ENCODE data around the gene TRIM14. TPM values are rescaled to one million over a fixed set of nuclear protein-coding genes. Genes with fewer than 3 reads are reported as not detected.
A peak's percentile ranks its signal among the peaks of the same experiment; 100 is the strongest.
"Not testable (repeated sequence)": the region's sequence is repeated elsewhere in the genome, so short reads cannot be mapped to it uniquely, and the experiment has no call there.

The TRIM14 gene
- total RNA-seq, 2 donors from 2014 or later, result 2.1 to 4.9 TPM

- intact Hi-C loops (cut with DNase I), result no loop called here
- 93 to 97% methylated on average over 8 to 12 of the region's 12 CpGs for WGBS, 2 donors
- no peak for DNase-seq
These were observed 38.2 kb downstream of the TRIM14 start for GRCh38 chr9:98080780-98081179.

DNA sequence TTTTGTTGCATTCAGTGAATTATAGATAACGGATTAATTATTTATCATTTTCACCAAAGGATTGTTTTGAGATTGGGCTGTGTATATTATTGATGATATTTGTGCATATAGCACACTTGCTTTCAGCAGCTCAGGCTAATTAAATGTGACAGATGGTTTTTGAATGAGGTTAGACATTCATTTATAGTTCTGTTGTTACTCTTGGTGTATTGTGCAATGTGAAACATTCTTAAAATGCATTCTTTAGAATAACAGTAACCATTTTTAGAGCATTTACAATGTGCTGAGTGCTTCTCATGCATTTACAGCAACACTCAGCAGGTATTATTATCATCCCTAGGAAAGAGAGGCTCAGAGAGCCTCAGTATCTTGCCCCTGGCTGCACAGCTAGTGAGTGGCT is 38.7 kb downstream of the TRIM14 start:
- Histone ChIP-seq H3K4me3 (no peak overlapping the region), H3K4me1 (peaks cover under 1% of the 10 kb centered on the region), H3K9me3 (no peaks in the 10 kb centered on the region), H3K36me3 (replicated peaks in 1 of 2; ENCODE audit: insufficient read depth in 1 of 2, low read depth in 2 of 2) (peaks cover 0 to 27% of the 10 kb centered on the region in 2 donors), H3K27me3 (no peaks in the 10 kb centered on the region), H3K27ac (no peak overlapping the region)
- DNase-seq (no peak), ATAC-seq (no peak)
- intact Hi-C loops (cut with DNase I), result no loop called here
- WGBS, 2 donors, result 92 to 95% methylated on average over 1 of the region's 1 CpG
- TF ChIP-seq POLR2A (IDR thresholded peaks at IDR 0.05), result no peak
- TF ChIP-seq, protein P1, sequence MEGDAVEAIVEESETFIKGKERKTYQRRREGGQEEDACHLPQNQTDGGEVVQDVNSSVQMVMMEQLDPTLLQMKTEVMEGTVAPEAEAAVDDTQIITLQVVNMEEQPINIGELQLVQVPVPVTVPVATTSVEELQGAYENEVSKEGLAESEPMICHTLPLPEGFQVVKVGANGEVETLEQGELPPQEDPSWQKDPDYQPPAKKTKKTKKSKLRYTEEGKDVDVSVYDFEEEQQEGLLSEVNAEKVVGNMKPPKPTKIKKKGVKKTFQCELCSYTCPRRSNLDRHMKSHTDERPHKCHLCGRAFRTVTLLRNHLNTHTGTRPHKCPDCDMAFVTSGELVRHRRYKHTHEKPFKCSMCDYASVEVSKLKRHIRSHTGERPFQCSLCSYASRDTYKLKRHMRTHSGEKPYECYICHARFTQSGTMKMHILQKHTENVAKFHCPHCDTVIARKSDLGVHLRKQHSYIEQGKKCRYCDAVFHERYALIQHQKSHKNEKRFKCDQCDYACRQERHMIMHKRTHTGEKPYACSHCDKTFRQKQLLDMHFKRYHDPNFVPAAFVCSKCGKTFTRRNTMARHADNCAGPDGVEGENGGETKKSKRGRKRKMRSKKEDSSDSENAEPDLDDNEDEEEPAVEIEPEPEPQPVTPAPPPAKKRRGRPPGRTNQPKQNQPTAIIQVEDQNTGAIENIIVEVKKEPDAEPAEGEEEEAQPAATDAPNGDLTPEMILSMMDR (IDR thresholded peaks at IDR 0.05), result no peak

More at GRCh38 chr9:98080780-98081179, 38.2 kb downstream of the TRIM14 start:
- Histone ChIP-seq H3K36me3 (replicated peaks in 1 of 2; ENCODE audit: insufficient read depth in 1 of 2, low read depth in 2 of 2) (peaks cover 0 to 27% of the 10 kb centered on the region in 2 donors), H3K4me3 (no peak overlapping the region), H3K27ac (no peak overlapping the region), H3K27me3 (no peaks in the 10 kb centered on the region), H3K9me3 (no peaks in the 10 kb centered on the region), H3K4me1 (no peaks in the 10 kb centered on the region)
- no peak for TF ChIP-seq POLR2A (IDR thresholded peaks at IDR 0.05)
- TF ChIP-seq, protein P1 (IDR thresholded peaks at IDR 0.05), result no peak
- ATAC-seq, result no peak

GRCh38 chr9:98078895-98079294 is 40.1 kb downstream of the TRIM14 start:
- no peaks in the 10 kb centered on the region for H3K27me3 ChIP-seq
- 71 to 76% methylated on average over 5 of the region's 5 CpGs for WGBS, 2 donors
- TF ChIP-seq, protein P1 (IDR thresholded peaks at IDR 0.05), result no peak
- no peak for TF ChIP-seq POLR2A (IDR thresholded peaks at IDR 0.05)
- intact Hi-C loops (cut with DNase I), result no loop called here
- H3K4me1 ChIP-seq, result peaks cover 15% of the 10 kb centered on the region
- peaks cover 0 to 27% of the 10 kb centered on the region in 2 donors for H3K36me3 ChIP-seq (replicated peaks in 1 of 2; ENCODE audit: insufficient read depth in 1 of 2, low read depth in 2 of 2)
- H3K4me3 ChIP-seq, result no peak overlapping the region
- H3K9me3 ChIP-seq, result no peaks in the 10 kb centered on the region
- ATAC-seq (no peak), DNase-seq (no peak)
- no peak overlapping the region for H3K27ac ChIP-seq

GRCh38 chr9:98076514-98076890 is 42.5 kb downstream of the TRIM14 start:
- H3K4me3 ChIP-seq; H3K27ac ChIP-seq; ATAC-seq; H3K27me3 ChIP-seq; intact Hi-C loops (cut with DNase I); H3K9me3 ChIP-seq; DNase-seq: not testable (repeated sequence)
- peaks cover 25% of the 10 kb centered on the region for H3K4me1 ChIP-seq
- WGBS, 2 donors, result 85 to 87% methylated on average over 8 of the region's 8 CpGs
- peaks cover 0 to 20% of the 10 kb centered on the region in 2 donors for H3K36me3 ChIP-seq (replicated peaks in 1 of 2; ENCODE audit: insufficient read depth in 1 of 2, low read depth in 2 of 2)

DNA sequence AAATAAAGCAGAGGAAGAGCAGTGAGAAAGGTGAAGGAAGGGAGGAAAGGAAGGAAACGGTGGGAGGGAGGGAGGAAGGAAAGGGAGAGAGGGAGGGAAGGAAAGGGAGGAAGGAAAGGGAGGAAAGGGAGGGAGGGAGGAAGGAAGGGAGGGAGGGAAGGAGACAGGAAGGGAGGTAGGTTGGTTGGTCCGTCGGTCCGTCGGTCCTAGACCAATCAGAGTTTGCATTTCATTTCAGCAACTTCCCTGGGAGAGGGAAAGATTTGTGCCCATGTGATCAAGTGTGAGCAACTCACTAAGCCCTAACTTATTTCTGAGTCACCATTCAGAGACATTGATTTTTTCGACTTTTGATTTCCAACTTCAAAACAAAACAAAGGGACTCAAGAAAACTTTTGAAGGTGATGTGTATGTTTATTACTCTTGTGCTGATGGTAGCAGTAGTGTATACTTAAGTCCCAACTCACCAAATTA is 43.7 kb downstream of the TRIM14 start:
- H3K4me1 ChIP-seq, result peaks cover 25% of the 10 kb centered on the region
- DNase-seq, result no peak
- peak; percentile 57 for ATAC-seq
- H3K9me3 ChIP-seq, result no peaks in the 10 kb centered on the region
- intact Hi-C loops (cut with DNase I), result no loop called here
- H3K36me3 ChIP-seq (replicated peaks in 1 of 2; ENCODE audit: insufficient read depth in 1 of 2, low read depth in 2 of 2), result peaks cover 0 to 9% of the 10 kb centered on the region in 2 donors
- no peak overlapping the region for H3K27ac ChIP-seq
- H3K27me3 ChIP-seq, result no peaks in the 10 kb centered on the region
- 49 to 58% methylated on average over 6 of the region's 6 CpGs for WGBS, 2 donors
- no peak for TF ChIP-seq POLR2A (IDR thresholded peaks at IDR 0.05)
- TF ChIP-seq, protein P1 (IDR thresholded peaks at IDR 0.05), result no peak
- H3K4me3 ChIP-seq, result no peak overlapping the region
